Measurements from ENCODE around the gene ZNF346.

ZNF346 gene

GRCh38 chr5:177089127-177089526, 66.6 kb downstream of the ZNF346 start:
- CTCF ChIA-PET, result interaction anchor here (0.8 to 1.1 kb wide), 3 partner anchors 15 to 23 kb away, joined by 3 to 4 read pairs (median 3); no protein-coding TSS in a partner anchor
- H3K27ac ChIP-seq (ENCODE audit: extremely low read depth, low read depth, low read length), result no peak overlapping the region
- POLR2A ChIA-PET, result no interaction called here

GRCh38 chr5:177089825-177090641, 67.5 kb downstream of the ZNF346 start:
- CTCF ChIA-PET, result interaction anchor here (0.8 to 1.1 kb wide), 3 partner anchors 15 to 22 kb away, joined by 3 to 4 read pairs (median 3); no protein-coding TSS in a partner anchor
- no peaks in the 10 kb centered on the region for H3K9me3 ChIP-seq (ENCODE audit: control insufficient read depth, insufficient read depth, low read depth, low read length)
- H3K4me1 ChIP-seq (ENCODE audit: control insufficient read depth, insufficient read depth, low read length), result no peaks in the 10 kb centered on the region; the same call in 1 of the 2 replicates
- POLR2A ChIA-PET, result no interaction called here
- H3K4me3 ChIP-seq (ENCODE audit: low read depth, low read length), result no peak overlapping the region
- no peak overlapping the region for H3K27ac ChIP-seq (ENCODE audit: extremely low read depth, low read depth, low read length)
- peaks cover 0 to 3% of the 10 kb centered on the region in 2 experiments; a peak in 1 of 3 replicates for H3K36me3 ChIP-seq (ENCODE audit: control insufficient read depth in 2 of 2, insufficient read depth in 1 of 2, low read length in 2 of 2)
- TF ChIP-seq ZNF529 (tag by site-specific recombination; IDR thresholded peaks at IDR 0.05; ENCODE audit: insufficient replicate concordance) (no peak), REST (tag by site-specific recombination; IDR thresholded peaks at IDR 0.05) (no peak), ZNF324 (tag by site-specific recombination; IDR thresholded peaks at IDR 0.05) (no peak), BCL11B (tag by site-specific recombination; IDR thresholded peaks at IDR 0.05; ENCODE audit: low read depth) (0 out of 2 replicates have a peak, but pooled peaks have one; percentile 34), ZNF664 (tag by site-specific recombination; IDR thresholded peaks at IDR 0.05) (no peak), ZNF692 (tag by site-specific recombination; IDR thresholded peaks at IDR 0.05) (no peak), ZBTB11 (tag by site-specific recombination; conservative IDR thresholded peaks at IDR 0.05; ENCODE audit: low read depth) (no peak), ZNF114 (tag by site-specific recombination; IDR thresholded peaks at IDR 0.05) (no peak), ZNF768 (tag by site-specific recombination; IDR thresholded peaks at IDR 0.05) (no peak), ZNF600 (tag by site-specific recombination; IDR thresholded peaks at IDR 0.05) (peak; percentile 58; the same call in 1 of the 2 replicates), ZBTB17 (tag by site-specific recombination; IDR thresholded peaks at IDR 0.05) (no peak), HIC1 (tag by site-specific recombination; IDR thresholded peaks at IDR 0.05) (0 out of 2 replicates have a peak, but pooled peaks have one; percentile 54)

More at GRCh38 chr5:177089127-177089526, 66.6 kb downstream of the ZNF346 start:
- H3K4me3 ChIP-seq (ENCODE audit: low read depth, low read length), result no peak overlapping the region
- TF ChIP-seq ZNF280C (tag by site-specific recombination; IDR thresholded peaks at IDR 0.05) (no peak), BCL11A (tag by site-specific recombination; IDR thresholded peaks at IDR 0.05; ENCODE audit: low read depth) (no peak), ZBTB7A (tag by site-specific recombination; IDR thresholded peaks at IDR 0.05; ENCODE audit: low read depth) (no peak), ZNF660 (tag by site-specific recombination; IDR thresholded peaks at IDR 0.05) (no peak), ZNF514 (tag by site-specific recombination; IDR thresholded peaks at IDR 0.05) (no peak), ZNF292 (tag by site-specific recombination; IDR thresholded peaks at IDR 0.05; ENCODE audit: borderline replicate concordance, low read depth) (no peak)
- no peaks in the 10 kb centered on the region for H3K9me3 ChIP-seq (ENCODE audit: control insufficient read depth, insufficient read depth, low read depth, low read length)
- H3K36me3 ChIP-seq (ENCODE audit: control insufficient read depth in 2 of 2, insufficient read depth in 1 of 2, low read length in 2 of 2), result peaks cover 0 to 3% of the 10 kb centered on the region in 2 experiments; a peak in 1 of 3 replicates
- no peaks in the 10 kb centered on the region; the same call in 1 of the 2 replicates for H3K4me1 ChIP-seq (ENCODE audit: control insufficient read depth, insufficient read depth, low read length)

Data from HEK293 (cell line).